Nephron progenitor cell (in vitro differentiated cells): Measurements from ENCODE around the gene BABAM2.

Source experiments
- DNase-seq: peaks from one replicate; pipeline ENCODE4 v3.0.0; 2021
- H3K27ac Mint-ChIP-seq: 2 replicates; pipeline ENCODE4 v1.8.0; 2021; ENCODE audit warnings: mild to moderate bottlenecking, moderate library complexity, mixed read lengths
- H3K27me3 Mint-ChIP-seq: 2 replicates; pipeline ENCODE4 v1.8.0; 2021; ENCODE audit warnings: mild to moderate bottlenecking, low read depth, mixed read lengths; ENCODE audit not compliant: poor library complexity
- H3K36me3 Mint-ChIP-seq: 2 replicates; pipeline ENCODE4 v1.8.0; 2021; ENCODE audit warnings: low read depth, mixed read lengths
- H3K4me1 Mint-ChIP-seq: 2 replicates; pipeline ENCODE4 v1.8.0; 2021; ENCODE audit warnings: mixed read lengths
- H3K4me3 Mint-ChIP-seq: 2 replicates; pipeline ENCODE4 v1.8.0; 2021; ENCODE audit warnings: mild to moderate bottlenecking, moderate library complexity, mixed read lengths
- H3K9me3 Mint-ChIP-seq: 2 replicates; pipeline ENCODE4 v1.8.0; 2021; ENCODE audit warnings: mild to moderate bottlenecking, moderate library complexity, mixed read lengths
- CTCF ChIP-seq: fragments of 200-600 bp; sonication (generic); IDR thresholded peaks from 2 replicates; pipeline ENCODE4 v1.5.0; 2021; ENCODE audit warnings: antibody characterized with exemption

BABAM2 gene

GRCh38 chr2:27890146-27890923 lies at the start of gene BABAM2, which contains the start of gene RBKS:
Gene BABAM2, plus strand, starts transcription at chr2:27890729. Its CDS starts 3,828 bp downstream, at chr2:27894557.
Gene RBKS, minus strand, starts transcription at chr2:27890387. Its CDS starts 42 bp downstream, at chr2:27890345.
- H3K4me3 Mint-ChIP-seq = peak within 1 kb of the TSS; percentile 98
- peaks cover 15% of the 10 kb centered on the region for H3K36me3 Mint-ChIP-seq
- H3K4me1 Mint-ChIP-seq = peaks cover 38% of the 10 kb centered on the region

GRCh38 chr2:27842894-27843293 lies 47.6 kb upstream of the BABAM2 start:
- H3K36me3 Mint-ChIP-seq = no peaks in the 10 kb centered on the region

More at GRCh38 chr2:27890146-27890923, at the start of gene BABAM2, which contains the start of gene RBKS:
- no peak for TF ChIP-seq CTCF
- Mint-ChIP-seq H3K27ac (peak within 1 kb of the TSS; percentile 100), H3K9me3 (no peaks in the 10 kb centered on the region), H3K27me3 (no peaks in the 10 kb centered on the region)
- DNase-seq = peak; percentile 89

GRCh38 chr2:27843992-27844391 lies 46.5 kb upstream of the BABAM2 start:
- DNase-seq = no peak
- no peak overlapping the region for H3K4me3 Mint-ChIP-seq
- H3K27ac Mint-ChIP-seq = no peak overlapping the region
- H3K9me3 Mint-ChIP-seq = no peaks in the 10 kb centered on the region
- no peaks in the 10 kb centered on the region for H3K36me3 Mint-ChIP-seq
- H3K4me1 Mint-ChIP-seq = no peaks in the 10 kb centered on the region
- no peaks in the 10 kb centered on the region for H3K27me3 Mint-ChIP-seq
- no peak for TF ChIP-seq CTCF

More at GRCh38 chr2:27842894-27843293, 47.6 kb upstream of the BABAM2 start:
- DNase-seq = no peak
- Mint-ChIP-seq H3K4me3 (no peak overlapping the region), H3K27me3 (no peaks in the 10 kb centered on the region), H3K9me3 (no peaks in the 10 kb centered on the region), H3K4me1 (no peaks in the 10 kb centered on the region), H3K27ac (no peak overlapping the region)
- no peak for TF ChIP-seq CTCF

GRCh38 chr2:27844821-27845255 lies 45.7 kb upstream of the BABAM2 start:
- DNase-seq = no peak
- no peaks in the 10 kb centered on the region for H3K27me3 Mint-ChIP-seq

GRCh38 chr2:27847333-27847732 lies 43.2 kb upstream of the BABAM2 start:
- Mint-ChIP-seq H3K4me1 (no peaks in the 10 kb centered on the region), H3K36me3 (no peaks in the 10 kb centered on the region), H3K9me3 (no peaks in the 10 kb centered on the region), H3K27ac (no peak overlapping the region), H3K27me3 (peaks cover 4% of the 10 kb centered on the region), H3K4me3 (no peak overlapping the region)
- no peak for DNase-seq
- no peak for TF ChIP-seq CTCF

More at GRCh38 chr2:27844821-27845255, 45.7 kb upstream of the BABAM2 start:
- H3K36me3 Mint-ChIP-seq = no peaks in the 10 kb centered on the region
- no peak overlapping the region for H3K4me3 Mint-ChIP-seq
- no peaks in the 10 kb centered on the region for H3K9me3 Mint-ChIP-seq
- H3K4me1 Mint-ChIP-seq = no peaks in the 10 kb centered on the region
- H3K27ac Mint-ChIP-seq = peak overlapping the region; percentile 16
- no peak for TF ChIP-seq CTCF
